Natural killer cell (primary cell): ENCODE data around the gene SEC14L2. TPM values are rescaled to one million over a fixed set of nuclear protein-coding genes. Genes with fewer than 3 reads are reported as not detected.

Experiments
- ATAC-seq, 3 donors: fragments of 150-1000 bp in 2 of 3; fragments of 200-7000 bp in 1 of 3; cut with Tn5 transposase; 1 replicate in 1 of 3; 2 replicates in 2 of 3; pipeline ENCODE4 v1.10.0; 2021; ENCODE audit warnings: mild to moderate bottlenecking in 2 of 3, moderate library complexity in 2 of 3
- DNase-seq, 2 donors: peaks; one replicate each; pipeline versions ENCODE4 v3.0.0 to v3.0.0-alpha.2; 2013 to 2021; ENCODE audit warnings: mixed read lengths in 1 of 2
- H3K27ac ChIP-seq: one replicate; pipeline ENCODE4 v1.5.1; 2013; ENCODE audit warnings: mild to moderate bottlenecking, low read length
- H3K27me3 ChIP-seq: one replicate; pipeline ENCODE4 v1.6.1; 2013; ENCODE audit warnings: low read length; ENCODE audit not compliant: control insufficient read depth, insufficient read depth
- H3K36me3 ChIP-seq: one replicate; pipeline ENCODE4 v1.6.1; 2013; ENCODE audit warnings: low read length; ENCODE audit not compliant: control insufficient read depth, insufficient read depth
- H3K4me1 ChIP-seq: one replicate; pipeline ENCODE4 v1.6.1; 2013; ENCODE audit warnings: low read length; ENCODE audit not compliant: control insufficient read depth, insufficient read depth
- H3K4me3 ChIP-seq: one replicate; pipeline ENCODE4 v1.5.1; 2013; ENCODE audit warnings: low read length
- H3K9me3 ChIP-seq: one replicate; pipeline ENCODE4 v1.6.1; 2013; ENCODE audit warnings: low read length; ENCODE audit not compliant: control insufficient read depth, insufficient read depth
- H3K27ac Mint-ChIP-seq, 2 donors: one replicate each; pipeline ENCODE4 v1.8.0; 2022; ENCODE audit warnings: mild to moderate bottlenecking in 2 of 2, mixed read lengths in 2 of 2, moderate library complexity in 1 of 2
- H3K27me3 Mint-ChIP-seq, 2 donors: one replicate each; pipeline ENCODE4 v1.8.0; 2022; ENCODE audit warnings: low read depth in 2 of 2, mixed read lengths in 2 of 2
- H3K36me3 Mint-ChIP-seq: one replicate; pipeline ENCODE4 v1.8.0; 2022; ENCODE audit warnings: mixed read lengths
- H3K4me1 Mint-ChIP-seq, 2 donors: one replicate each; pipeline ENCODE4 v1.8.0; 2022; ENCODE audit warnings: mixed read lengths in 2 of 2
- H3K4me3 Mint-ChIP-seq: one replicate; pipeline ENCODE4 v1.8.0; 2022; ENCODE audit warnings: mild to moderate bottlenecking, moderate library complexity, mixed read lengths
- H3K9me3 Mint-ChIP-seq, 2 donors: one replicate each; pipeline ENCODE4 v1.8.0; 2022; ENCODE audit warnings: mixed read lengths in 2 of 2
- whole genome bisulfite sequencing: methylation state at CpG from one replicate; pipeline ENCODE4 v1.1.7; 2013; ENCODE audit warnings: missing lambda C conversion rate; ENCODE audit not compliant: insufficient coverage; 5-methylcytosine and 5-hydroxymethylcytosine counted together
- intact Hi-C: fragments of 100-400 bp; cut with micrococcal nuclease; formaldehyde crosslinking; loops from one replicate; pipeline ENCODE4 v1.14.2; 2022
- total RNA-seq, 4 donors: library from RNA; stranded (reverse); fragments of 120-200 nt in 1 of 4; gene quantifications; one replicate each; pipeline versions ENCODE4 v1.2.3 to v1.2.4, GENCODE V29; 2013 to 2022
- TF ChIP-seq, protein P1 (sequence below): fragments of 200-600 bp; IDR thresholded peaks from one replicate; pipeline ENCODE4 v1.8.0; 2022; ENCODE audit warnings: antibody characterized with exemption

The SEC14L2 gene
- total RNA-seq, 3 donors from 2014 or later (not counting 1 experiment from before 2014, with no cell fraction given), result 0.71 to 6.6 (median 2.7) TPM

- TF ChIP-seq, protein P1, sequence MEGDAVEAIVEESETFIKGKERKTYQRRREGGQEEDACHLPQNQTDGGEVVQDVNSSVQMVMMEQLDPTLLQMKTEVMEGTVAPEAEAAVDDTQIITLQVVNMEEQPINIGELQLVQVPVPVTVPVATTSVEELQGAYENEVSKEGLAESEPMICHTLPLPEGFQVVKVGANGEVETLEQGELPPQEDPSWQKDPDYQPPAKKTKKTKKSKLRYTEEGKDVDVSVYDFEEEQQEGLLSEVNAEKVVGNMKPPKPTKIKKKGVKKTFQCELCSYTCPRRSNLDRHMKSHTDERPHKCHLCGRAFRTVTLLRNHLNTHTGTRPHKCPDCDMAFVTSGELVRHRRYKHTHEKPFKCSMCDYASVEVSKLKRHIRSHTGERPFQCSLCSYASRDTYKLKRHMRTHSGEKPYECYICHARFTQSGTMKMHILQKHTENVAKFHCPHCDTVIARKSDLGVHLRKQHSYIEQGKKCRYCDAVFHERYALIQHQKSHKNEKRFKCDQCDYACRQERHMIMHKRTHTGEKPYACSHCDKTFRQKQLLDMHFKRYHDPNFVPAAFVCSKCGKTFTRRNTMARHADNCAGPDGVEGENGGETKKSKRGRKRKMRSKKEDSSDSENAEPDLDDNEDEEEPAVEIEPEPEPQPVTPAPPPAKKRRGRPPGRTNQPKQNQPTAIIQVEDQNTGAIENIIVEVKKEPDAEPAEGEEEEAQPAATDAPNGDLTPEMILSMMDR, result no peak
- Mint-ChIP-seq H3K4me3 (no peak overlapping the region), H3K27ac (peak overlapping the region; percentile 92), H3K27me3 (peaks cover 7 to 8% of the 10 kb centered on the region in 2 donors), H3K4me1 (peaks cover 16 to 19% of the 10 kb centered on the region in 2 donors), H3K9me3 (peaks cover 5 to 8% of the 10 kb centered on the region in 2 donors), H3K36me3 (peaks cover 8% of the 10 kb centered on the region)
- ATAC-seq (no peak), DNase-seq (no peak)
- Histone ChIP-seq H3K27me3 (no peaks in the 10 kb centered on the region), H3K36me3 (no peaks in the 10 kb centered on the region), H3K4me1 (peaks cover 19% of the 10 kb centered on the region), H3K27ac (no peak overlapping the region), H3K4me3 (no peak overlapping the region), H3K9me3 (peaks cover 15% of the 10 kb centered on the region)
- WGBS, result 91% methylated on average over 1 of the region's 1 CpG
- intact Hi-C loops, result no loop called here
These were observed 37.0 kb downstream of the SEC14L2 start for GRCh38 chr22:30433773-30434172.

- Mint-ChIP-seq H3K27me3 (peaks cover 8 to 18% of the 10 kb centered on the region in 2 donors), H3K4me1 (peaks cover 16 to 20% of the 10 kb centered on the region in 2 donors), H3K27ac (peak overlapping the region; percentile 92), H3K9me3 (peaks cover 5 to 8% of the 10 kb centered on the region in 2 donors), H3K36me3 (peaks cover 8% of the 10 kb centered on the region), H3K4me3 (peak overlapping the region; percentile 6)
- intact Hi-C loops, result loop anchor here (5.0 kb wide), 1 partner anchor 238 kb away; no protein-coding TSS in a partner anchor
- H3K4me3 ChIP-seq, result no peak overlapping the region
- TF ChIP-seq, protein P1, result no peak
- H3K36me3 ChIP-seq, result no peaks in the 10 kb centered on the region
- peaks cover 19% of the 10 kb centered on the region for H3K4me1 ChIP-seq
- peaks cover 15% of the 10 kb centered on the region for H3K9me3 ChIP-seq
- 80% methylated on average over 1 of the region's 1 CpG for WGBS
- H3K27me3 ChIP-seq, result no peaks in the 10 kb centered on the region
- H3K27ac ChIP-seq, result peak overlapping the region; percentile 87
- peak in 1 of 2 donors; percentile 50 for DNase-seq
- ATAC-seq, result no peak
These were observed 38.0 kb downstream of the SEC14L2 start for GRCh38 chr22:30434843-30435242.

DNA sequence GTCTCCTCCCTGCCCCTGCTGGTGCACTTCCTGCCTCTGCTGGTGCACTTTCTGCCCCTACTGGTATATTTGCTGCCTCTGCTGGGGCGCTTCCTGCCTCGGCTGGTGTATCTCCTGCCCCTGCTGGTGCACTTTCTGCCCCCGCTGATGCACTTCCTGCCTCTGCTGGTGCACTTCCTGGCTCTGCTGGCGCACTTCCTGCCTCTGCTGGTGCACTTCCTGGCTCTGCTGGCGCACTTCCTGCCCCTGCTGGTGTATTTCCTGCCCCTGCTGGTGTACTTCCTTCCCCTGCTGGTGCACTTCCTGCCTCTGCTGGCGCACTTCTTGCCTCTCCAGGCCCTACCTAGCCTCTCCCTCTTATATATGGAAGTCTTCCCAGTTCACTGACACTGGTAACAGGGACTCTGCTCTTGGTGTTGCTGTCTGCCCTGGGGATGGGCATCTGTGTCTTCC lies 38.9 kb downstream of the SEC14L2 start:
- peaks cover 5 to 8% of the 10 kb centered on the region in 2 donors for H3K9me3 Mint-ChIP-seq
- no peaks in the 10 kb centered on the region for H3K27me3 ChIP-seq
- TF ChIP-seq, protein P1, result peak; percentile 38
- peaks cover 16 to 25% of the 10 kb centered on the region in 2 donors for H3K4me1 Mint-ChIP-seq
- peak overlapping the region; percentile 87 for H3K27ac ChIP-seq
- peak overlapping the region; percentile 80 for H3K4me3 Mint-ChIP-seq
- H3K27me3 Mint-ChIP-seq, result peaks cover 15 to 27% of the 10 kb centered on the region in 2 donors
- peak; percentile 90 to 92 (median 92) for ATAC-seq
- peak; percentile 60 to 95 for DNase-seq
- intact Hi-C loops, result loop anchor here (5.0 kb wide), 1 partner anchor 238 kb away; no protein-coding TSS in a partner anchor
- peaks cover 19% of the 10 kb centered on the region for H3K4me1 ChIP-seq
- H3K36me3 Mint-ChIP-seq, result peaks cover 8% of the 10 kb centered on the region
- H3K4me3 ChIP-seq, result peak overlapping the region; percentile 6
- H3K9me3 ChIP-seq, result peaks cover 15% of the 10 kb centered on the region
- H3K36me3 ChIP-seq, result no peaks in the 10 kb centered on the region
- 40% methylated on average over 6 of the region's 6 CpGs for WGBS
- H3K27ac Mint-ChIP-seq, result peak overlapping the region; percentile 92

- H3K4me1 Mint-ChIP-seq, result peaks cover 16 to 25% of the 10 kb centered on the region in 2 donors
- H3K9me3 Mint-ChIP-seq, result peaks cover 5 to 8% of the 10 kb centered on the region in 2 donors
- DNase-seq, result no peak
- H3K27me3 Mint-ChIP-seq, result peaks cover 20 to 32% of the 10 kb centered on the region in 2 donors
- H3K27me3 ChIP-seq, result no peaks in the 10 kb centered on the region
- H3K27ac Mint-ChIP-seq, result peak overlapping the region; percentile 92
- H3K4me1 ChIP-seq, result peaks cover 19% of the 10 kb centered on the region
- H3K9me3 ChIP-seq, result peaks cover 15% of the 10 kb centered on the region
- intact Hi-C loops, result loop anchor here (5.0 kb wide), 1 partner anchor 239 kb away; no protein-coding TSS in a partner anchor
- WGBS, result 86% methylated on average over 2 of the region's 2 CpGs
- TF ChIP-seq, protein P1, result no peak
- no peak for ATAC-seq
- no peaks in the 10 kb centered on the region for H3K36me3 ChIP-seq
- peak overlapping the region; percentile 80 for H3K4me3 Mint-ChIP-seq
- peak overlapping the region; percentile 6 for H3K4me3 ChIP-seq
- peak overlapping the region; percentile 87 for H3K27ac ChIP-seq
- H3K36me3 Mint-ChIP-seq, result peaks cover 8% of the 10 kb centered on the region
These were observed 39.4 kb downstream of the SEC14L2 start for GRCh38 chr22:30436196-30436595.
